BJ (cell line): ENCODE data around the gene GPR65. TPM values are rescaled to one million over a fixed set of nuclear protein-coding genes. Genes with fewer than 3 reads are reported as not detected.

Experiments
- CTCF ChIA-PET: fragments of 350-600 bp; formaldehyde crosslinking; extraction: SDS; loops from one replicate; lab custom pipeline; 2021; ENCODE audit warnings: antibody characterized with exemption, inconsistent platforms; lab: Yijun Ruan, JAX
- POLR2A ChIA-PET: fragments of 300-600 bp; sonication (Branson Sonifier 250); formaldehyde crosslinking; extraction: SDS; loops from one replicate; lab custom pipeline; 2021; ENCODE audit warnings: antibody characterized with exemption; lab: Charles Lee
- DNase-seq: peaks from one replicate; pipeline ENCODE4 v3.0.0-alpha.2; 2011; ENCODE audit warnings: low read depth
- H3K27me3 ChIP-seq: 2 replicates; pipeline ENCODE4 v1.6.0; 2011; ENCODE audit warnings: low read length; ENCODE audit not compliant: control insufficient read depth, insufficient read depth
- H3K36me3 ChIP-seq: 2 replicates; pipeline ENCODE4 v1.5.1; 2011; ENCODE audit warnings: low read length; ENCODE audit not compliant: control insufficient read depth, insufficient read depth
- H3K4me3 ChIP-seq: 2 replicates; pipeline ENCODE4 v1.5.1; 2011; ENCODE audit warnings: low read depth, mild to moderate bottlenecking, control low read depth, low read length
- polyA plus RNA-seq: library from polyadenylated mRNA; depleted of rRNA; stranded (reverse); fragments of >200 nt; gene quantifications from 2 replicates; pipeline ENCODE4 v1.2.3, GENCODE V29; 2011
- TF ChIP-seq, protein P1 (sequence below): IDR thresholded peaks from 2 replicates; pipeline ENCODE4 v1.5.1; 2011; ENCODE audit warnings: low read depth, mild to moderate bottlenecking, control low read depth, inconsistent platforms, low read length, moderate library complexity; ENCODE audit not compliant: insufficient read depth

The GPR65 gene
- polyA plus RNA-seq, 1 experiment, result 0.05 TPM

DNA sequence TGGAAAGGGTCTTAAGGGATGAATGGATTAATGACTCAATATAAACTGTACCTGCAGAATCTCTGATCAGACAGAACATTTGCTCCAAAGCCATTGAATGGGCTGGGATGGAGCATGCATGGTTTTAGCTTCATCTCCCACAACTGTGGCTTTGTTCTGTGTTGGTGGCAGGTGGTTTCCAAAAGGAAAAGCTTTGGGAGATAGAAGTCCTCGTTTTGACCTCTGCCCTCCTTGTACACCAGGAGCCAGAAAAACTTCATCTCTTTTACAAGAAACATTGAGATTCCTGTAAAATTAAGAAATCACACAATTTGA is 39.5 kb downstream of the GPR65 start:
- Histone ChIP-seq H3K27me3 (no peaks in the 10 kb centered on the region), H3K36me3 (no peaks in the 10 kb centered on the region), H3K4me3 (no peak overlapping the region)
- POLR2A ChIA-PET, result no interaction called here
- no peak for DNase-seq
- TF ChIP-seq, protein P1, sequence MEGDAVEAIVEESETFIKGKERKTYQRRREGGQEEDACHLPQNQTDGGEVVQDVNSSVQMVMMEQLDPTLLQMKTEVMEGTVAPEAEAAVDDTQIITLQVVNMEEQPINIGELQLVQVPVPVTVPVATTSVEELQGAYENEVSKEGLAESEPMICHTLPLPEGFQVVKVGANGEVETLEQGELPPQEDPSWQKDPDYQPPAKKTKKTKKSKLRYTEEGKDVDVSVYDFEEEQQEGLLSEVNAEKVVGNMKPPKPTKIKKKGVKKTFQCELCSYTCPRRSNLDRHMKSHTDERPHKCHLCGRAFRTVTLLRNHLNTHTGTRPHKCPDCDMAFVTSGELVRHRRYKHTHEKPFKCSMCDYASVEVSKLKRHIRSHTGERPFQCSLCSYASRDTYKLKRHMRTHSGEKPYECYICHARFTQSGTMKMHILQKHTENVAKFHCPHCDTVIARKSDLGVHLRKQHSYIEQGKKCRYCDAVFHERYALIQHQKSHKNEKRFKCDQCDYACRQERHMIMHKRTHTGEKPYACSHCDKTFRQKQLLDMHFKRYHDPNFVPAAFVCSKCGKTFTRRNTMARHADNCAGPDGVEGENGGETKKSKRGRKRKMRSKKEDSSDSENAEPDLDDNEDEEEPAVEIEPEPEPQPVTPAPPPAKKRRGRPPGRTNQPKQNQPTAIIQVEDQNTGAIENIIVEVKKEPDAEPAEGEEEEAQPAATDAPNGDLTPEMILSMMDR, result no peak
- CTCF ChIA-PET, result no interaction called here

DNA sequence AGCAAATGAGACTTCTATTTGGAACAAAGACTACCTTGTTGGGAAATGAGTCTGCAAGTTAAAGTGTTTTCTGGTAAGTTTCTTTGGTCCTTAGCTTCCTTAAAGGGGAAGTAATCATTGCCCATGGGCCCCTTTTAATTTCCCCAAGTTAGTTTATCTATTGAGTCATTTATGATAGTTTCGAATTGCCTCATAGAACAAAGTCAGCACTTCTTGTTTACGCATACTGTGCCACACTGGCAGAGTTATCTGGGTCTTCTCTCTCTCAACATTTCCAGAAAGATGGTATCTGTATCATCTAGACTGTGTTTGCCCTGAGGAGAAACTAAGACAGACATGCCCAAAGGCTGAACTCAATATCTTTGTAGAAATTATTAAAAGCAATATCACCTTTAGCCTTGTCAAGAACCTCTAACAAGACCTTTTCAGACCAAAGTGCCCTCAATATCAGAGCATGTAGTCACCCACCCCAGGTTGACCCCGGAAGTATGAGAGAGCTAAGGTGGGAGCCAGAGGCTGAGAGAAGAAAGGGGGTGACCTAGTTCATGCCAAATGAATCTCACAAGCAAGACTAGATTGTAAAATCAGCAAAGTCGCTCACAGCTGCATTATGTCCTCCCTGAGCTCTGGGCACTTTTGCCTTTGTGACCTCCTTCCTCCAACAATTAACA is 40.0 kb downstream of the GPR65 start:
- Histone ChIP-seq H3K27me3 (no peaks in the 10 kb centered on the region), H3K36me3 (no peaks in the 10 kb centered on the region), H3K4me3 (no peak overlapping the region)
- TF ChIP-seq, protein P1, result no peak
- CTCF ChIA-PET, result no interaction called here
- DNase-seq, result no peak
- POLR2A ChIA-PET, result no interaction called here

DNA sequence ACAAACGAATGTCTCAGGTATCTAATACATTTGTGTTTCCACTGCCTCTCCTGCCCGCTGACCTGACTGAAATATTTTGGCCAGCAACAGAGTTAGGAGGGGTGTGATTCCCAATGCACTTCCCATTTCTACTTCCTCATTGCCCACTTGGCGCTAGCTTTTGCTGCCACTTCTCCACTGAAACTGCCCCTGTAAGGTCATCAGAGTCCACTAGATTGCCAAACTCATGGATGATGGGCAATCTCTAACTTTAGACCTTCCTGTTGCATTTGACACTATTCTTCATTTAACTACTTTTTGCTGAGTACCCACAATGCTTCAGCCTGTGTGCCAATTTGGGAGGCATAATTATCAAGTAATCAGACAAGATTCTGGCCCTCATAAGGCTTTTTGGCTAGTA is 40.8 kb downstream of the GPR65 start:
- H3K27me3 ChIP-seq, result no peaks in the 10 kb centered on the region
- ChIA-PET CTCF (no interaction called here), POLR2A (no interaction called here)
- TF ChIP-seq, protein P1, result no peak
- no peak overlapping the region for H3K4me3 ChIP-seq
- DNase-seq, result no peak
- H3K36me3 ChIP-seq, result no peaks in the 10 kb centered on the region

DNA sequence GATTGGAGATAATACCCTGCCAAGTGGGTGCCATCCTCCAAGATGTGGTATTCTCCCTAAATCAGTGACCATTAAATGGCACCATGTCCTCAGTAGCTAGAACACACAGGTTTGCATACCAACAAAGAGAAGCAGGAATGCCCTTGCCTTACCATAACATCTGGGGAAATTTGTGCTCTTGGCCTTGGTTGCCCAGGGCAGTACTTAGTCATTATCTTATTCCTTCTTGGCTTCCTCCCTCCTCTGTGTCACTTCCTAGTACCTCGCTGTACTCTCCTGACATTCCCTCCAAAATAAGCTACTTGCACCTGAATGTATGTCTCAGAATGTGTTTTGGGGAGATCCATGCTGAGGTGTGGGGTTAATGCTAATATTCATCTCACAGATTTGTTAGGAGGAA is 43.4 kb downstream of the GPR65 start:
- TF ChIP-seq, protein P1, result no peak
- POLR2A ChIA-PET, result no interaction called here
- CTCF ChIA-PET, result no interaction called here
- no peak for DNase-seq
- Histone ChIP-seq H3K27me3 (no peaks in the 10 kb centered on the region), H3K4me3 (no peak overlapping the region), H3K36me3 (no peaks in the 10 kb centered on the region)

GRCh38 chr14:88049266-88049665 is 44.3 kb downstream of the GPR65 start:
- no peaks in the 10 kb centered on the region for H3K36me3 ChIP-seq
- ChIA-PET POLR2A (no interaction called here), CTCF (no interaction called here)
- no peak for DNase-seq
- TF ChIP-seq, protein P1, result no peak
- no peaks in the 10 kb centered on the region for H3K27me3 ChIP-seq
- H3K4me3 ChIP-seq, result no peak overlapping the region
